Central memory CD4-positive, alpha-beta T cell (primary cell): Measurements from ENCODE around the gene TMEM250.
A peak's percentile ranks its signal among the peaks of the same experiment; 100 is the strongest.

Experiments
- DNase-seq: peaks from one replicate; pipeline ENCODE4 v3.0.0; 2022

The TMEM250 gene

GRCh38 chr9:136093995-136094881, 24.4 kb downstream of the TMEM250 start:
- DNase-seq: peak; percentile 39

DNA sequence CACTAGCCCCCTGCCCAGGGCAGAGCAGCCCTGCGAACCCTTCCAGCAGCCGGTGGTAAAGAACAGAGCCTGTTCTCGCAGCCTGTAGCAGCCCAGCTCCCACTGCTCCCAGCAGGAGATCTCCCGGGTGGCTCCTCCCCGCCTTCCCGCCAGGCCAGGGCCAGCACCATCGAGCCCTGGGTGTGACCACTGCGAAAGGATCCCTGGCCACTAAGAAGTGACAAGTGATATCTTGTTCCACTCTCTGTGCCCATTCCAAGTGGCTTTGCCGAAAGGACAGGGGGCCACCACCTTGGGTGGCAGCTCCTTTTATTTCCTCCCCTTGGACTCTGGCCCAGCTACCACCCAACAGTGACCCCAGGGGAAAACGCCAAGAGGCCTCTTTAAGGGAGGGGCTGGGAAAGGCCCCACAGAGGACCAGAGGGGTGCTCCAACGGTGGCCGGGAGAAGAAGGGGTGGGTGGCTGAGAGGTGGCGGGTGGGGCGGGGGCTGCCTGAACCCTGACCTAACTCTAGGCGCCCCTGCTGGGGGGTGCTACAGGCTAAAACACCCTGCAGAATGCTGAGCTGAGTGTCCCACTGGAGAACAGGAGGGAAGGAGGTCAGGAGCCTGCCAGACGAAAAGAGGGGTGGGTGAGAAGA, 25.2 kb downstream of the TMEM250 start:
- no peak for DNase-seq

DNA sequence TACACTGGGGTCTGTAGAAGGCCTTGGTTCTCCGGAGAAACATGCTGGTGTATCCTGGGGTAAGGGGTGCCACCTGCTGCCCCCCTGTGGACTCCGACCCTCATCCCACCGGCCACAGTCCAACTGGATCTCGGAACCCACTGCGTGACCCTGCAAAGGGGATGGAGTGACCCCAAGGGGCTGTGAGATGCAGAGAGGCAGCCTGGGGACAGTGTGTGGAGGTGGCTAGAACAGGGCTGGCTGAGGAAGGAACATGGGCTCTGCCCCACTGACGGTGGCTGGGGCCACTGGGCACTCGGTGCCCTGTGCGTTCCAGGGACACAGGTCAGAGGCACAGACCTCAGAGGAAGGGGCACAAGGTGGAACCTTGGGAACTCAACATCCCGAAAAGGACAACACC, 25.9 kb downstream of the TMEM250 start:
- no peak for DNase-seq

DNA sequence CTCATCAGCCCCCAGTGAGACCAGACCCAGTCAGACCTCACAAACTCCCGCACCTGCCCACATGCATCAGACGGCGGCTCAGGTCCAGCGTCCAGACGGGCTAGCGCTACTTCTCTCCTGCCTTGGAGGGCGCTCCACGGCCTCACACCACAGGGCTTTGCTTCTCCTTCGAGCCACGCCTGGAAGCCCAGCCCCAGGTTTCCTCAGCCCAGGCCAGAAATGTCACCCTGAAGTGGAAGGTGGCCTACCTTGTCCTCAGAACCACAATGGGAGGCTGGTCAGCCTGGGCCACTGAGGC, 26.4 kb downstream of the TMEM250 start:
- DNase-seq: no peak

- no peak for DNase-seq
Measured at GRCh38 chr9:136091582-136092352, 26.9 kb downstream of the TMEM250 start.

DNA sequence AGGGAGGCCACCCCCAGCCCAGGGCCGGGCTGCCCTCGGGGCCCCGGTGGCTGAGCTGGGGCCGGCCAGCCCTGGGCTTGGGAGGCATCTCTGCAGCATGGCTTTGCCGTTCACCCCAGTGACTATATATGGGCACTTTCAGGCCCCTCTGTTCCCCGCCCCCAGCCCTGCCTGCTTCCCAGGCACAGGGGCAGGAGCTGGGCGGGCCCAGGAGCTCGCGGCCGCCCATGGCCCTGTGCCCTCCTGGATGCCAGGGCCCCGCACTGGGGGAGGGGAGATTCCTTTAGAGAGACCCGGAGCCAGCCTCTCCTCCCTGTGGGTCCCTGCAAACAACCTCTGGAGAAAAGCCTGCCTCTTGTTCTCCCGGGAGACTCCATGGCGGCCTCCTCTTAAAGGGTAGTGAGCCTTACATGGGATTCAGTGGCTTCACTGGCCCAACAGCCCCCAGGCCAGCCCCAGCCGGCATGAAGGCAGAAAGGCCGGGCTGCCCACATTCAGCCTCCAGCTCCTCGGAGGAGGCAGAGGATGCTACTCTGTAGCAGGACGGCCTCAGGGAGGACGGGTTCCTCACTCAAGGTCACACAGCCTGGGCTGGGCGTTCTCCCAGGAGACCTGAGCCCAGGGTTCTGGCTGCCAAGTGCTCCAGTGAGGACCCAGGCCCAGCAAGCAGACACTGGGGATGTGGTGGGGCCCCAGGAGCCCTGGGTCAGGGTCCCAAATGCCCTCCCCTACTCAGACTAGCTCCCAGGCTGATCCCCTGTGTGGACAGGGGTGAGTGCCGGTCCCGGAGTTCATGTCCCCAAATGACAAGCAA, 27.7 kb downstream of the TMEM250 start:
- DNase-seq: no peak

DNA sequence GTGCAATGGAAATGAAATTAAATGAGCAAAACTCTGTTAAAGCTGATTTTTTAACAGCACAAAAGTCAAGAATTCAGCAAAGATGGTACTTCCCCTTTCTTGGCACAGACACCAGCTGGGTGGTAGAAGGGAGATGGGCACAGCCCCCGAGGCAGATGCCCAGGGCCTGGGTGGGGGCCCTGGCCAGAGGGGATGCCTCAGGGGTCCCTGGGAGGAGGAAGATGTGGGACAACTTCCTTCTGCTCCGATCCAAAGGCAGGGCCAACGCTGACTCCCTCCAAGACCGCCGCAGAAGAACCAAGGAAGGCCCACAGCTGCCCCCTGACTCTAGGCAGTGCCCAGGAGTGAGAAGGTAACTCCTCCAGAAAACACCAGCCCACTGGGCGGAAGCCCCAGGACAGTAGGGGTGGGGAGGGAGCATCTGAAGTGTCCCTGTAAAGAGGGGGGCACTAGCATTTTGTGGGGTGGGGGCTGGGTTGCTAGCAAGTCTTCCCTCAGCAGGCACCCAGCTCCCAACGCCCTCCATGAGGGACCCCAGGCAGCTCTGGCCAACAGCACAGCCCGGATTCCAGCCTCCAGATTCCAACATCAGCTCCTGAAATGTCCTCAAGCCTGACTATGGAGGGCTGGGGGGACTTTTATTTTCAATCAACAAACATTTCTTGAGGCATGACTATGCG, 28.5 kb downstream of the TMEM250 start:
- DNase-seq: no peak

DNA sequence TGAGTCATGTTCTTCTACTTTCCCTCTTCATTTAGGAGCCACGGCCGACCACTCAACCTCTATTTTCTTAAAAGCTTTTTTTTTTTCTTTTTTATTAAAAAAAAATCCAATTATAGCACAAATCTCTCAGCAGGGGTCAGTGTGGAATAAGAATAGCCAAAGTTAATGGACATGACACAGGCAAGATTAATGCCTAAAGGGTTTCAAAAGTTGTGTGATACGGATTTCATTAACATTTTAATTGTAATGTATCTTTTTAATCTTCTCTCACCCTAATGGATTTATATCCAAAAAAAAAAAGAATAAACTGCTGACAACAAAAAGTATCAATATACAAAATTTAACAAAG, 29.0 kb downstream of the TMEM250 start:
- no peak for DNase-seq

DNA sequence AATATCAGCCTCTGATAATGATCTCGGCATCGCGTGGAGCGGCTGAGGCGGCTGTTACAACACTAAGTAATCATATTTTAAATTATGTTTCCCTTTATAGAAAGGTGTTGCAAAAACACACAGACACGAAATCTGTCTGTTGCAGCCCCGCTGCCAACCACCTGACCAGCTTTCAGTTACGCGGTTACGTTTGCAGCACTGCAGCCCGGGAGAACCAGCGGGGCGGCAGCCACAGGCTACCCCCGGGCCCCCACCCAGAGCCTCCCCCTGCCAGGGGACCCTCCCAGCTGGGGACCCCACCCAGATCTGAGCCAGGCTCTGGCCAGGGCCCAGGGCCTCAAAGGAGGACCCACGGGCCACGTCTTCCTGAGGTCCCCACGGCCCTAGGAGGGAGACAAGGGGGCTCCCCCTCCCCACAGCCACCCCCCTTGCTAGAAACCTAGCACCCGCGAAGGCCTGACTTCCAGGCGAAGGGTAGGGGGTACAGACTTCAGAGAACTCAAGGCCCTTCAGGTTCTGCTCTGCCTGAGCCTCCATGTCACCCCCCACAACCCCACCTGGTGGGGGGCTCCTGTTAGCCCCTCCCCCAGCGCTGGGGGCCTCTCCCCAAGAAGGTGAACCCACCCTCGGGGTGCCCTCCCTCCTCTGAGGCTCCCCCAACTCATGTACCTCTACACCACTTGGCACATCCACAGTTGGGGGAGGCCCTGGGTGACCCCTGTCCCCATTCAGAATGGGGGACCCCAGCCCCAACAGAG, 29.6 kb downstream of the TMEM250 start:
- DNase-seq: no peak

DNA sequence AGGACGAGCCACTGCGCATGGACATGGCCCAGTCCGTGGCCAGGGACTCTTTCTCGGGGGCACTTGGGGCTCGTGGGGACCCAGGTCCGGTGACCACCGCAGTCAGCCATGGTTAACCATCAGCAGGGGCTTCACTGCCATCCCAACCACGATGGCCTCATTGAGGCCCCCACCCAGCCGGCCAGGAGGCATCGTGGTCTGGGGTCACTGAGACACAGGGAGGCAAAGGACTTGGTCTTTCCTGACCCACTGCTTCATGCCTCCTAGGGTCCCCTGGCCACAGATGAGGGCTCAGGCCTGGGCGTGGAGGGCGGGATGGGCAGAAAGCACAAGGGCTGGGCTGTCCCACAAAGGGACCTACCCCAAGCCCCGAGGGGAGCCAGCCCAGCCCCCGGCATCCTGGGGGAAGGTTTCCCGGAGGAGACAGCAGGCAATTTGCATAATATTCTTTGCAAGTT, 30.2 kb downstream of the TMEM250 start:
- DNase-seq: no peak

- no peak for DNase-seq
Measured at GRCh38 chr9:136087741-136088480, 30.8 kb downstream of the TMEM250 start.

GRCh38 chr9:136086951-136087740, 31.5 kb downstream of the TMEM250 start:
- no peak for DNase-seq

- DNase-seq: no peak
Measured at GRCh38 chr9:136086213-136086881, 32.3 kb downstream of the TMEM250 start.

DNA sequence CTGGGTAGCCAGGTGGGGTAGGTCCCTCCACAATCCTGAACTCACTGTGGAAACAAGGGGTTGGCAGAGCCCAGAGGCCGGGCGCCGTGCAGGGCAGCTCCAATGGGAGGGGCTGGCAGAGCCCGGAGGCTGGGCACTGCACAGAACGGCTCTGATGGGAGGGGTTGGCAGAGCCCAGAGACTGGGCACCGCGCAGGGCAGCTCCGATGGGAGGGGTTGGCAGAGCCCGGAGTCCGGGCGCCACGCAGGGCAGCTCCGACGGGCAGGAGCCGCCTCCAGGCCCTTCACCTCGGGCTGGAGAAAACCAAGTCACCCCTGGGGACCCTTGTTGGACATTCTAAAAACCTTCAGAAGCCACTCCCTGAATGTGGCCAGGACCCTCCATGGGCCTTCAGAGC, 32.9 kb downstream of the TMEM250 start:
- DNase-seq: no peak

GRCh38 chr9:136084063-136084944, 34.4 kb downstream of the TMEM250 start:
- DNase-seq: no peak

- DNase-seq: no peak
Measured at GRCh38 chr9:136083558-136084062, 35.1 kb downstream of the TMEM250 start.

DNA sequence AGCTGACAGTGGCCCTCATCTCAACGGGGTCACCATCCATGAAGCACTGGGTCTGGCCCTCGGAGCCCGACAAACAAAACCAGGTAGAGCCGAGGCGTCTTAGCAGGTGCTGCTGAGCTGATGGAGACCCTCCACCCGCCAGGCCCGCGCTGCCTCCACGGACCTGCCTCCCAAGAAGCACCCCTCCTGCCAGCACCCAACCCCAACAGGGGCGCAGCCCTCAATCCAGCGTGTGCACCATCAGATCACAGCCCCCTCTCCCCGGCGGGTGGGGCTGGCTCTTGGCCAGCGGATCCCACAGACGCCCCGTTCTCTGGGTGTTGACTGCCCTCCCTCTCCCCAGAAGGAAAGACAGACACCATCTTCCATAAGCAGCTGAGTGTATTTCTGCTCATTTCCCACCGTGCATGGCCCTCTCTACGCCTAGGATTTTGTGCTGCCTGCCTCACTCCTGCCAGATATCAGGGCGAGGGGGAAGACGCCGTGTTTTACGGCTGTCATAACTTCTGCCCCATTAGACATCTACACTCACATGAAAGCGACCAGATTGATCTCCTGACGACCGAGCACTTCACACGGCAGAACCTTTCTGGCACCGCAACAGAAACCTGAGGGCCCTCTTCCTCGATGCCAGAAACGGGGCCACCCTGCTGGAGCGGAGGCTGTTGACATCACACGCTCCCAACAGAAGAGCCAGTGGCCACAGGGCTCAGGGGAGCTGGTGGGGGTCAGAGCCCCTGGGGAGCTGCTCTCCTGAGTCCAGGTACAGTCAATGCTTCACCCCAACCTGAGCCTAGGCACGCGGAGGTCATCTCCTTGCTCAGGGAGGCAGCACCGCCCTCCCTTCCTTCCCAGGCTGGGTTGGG, 35.9 kb downstream of the TMEM250 start:
- no peak for DNase-seq
